Endometrium (tissue), 2 donors: ENCODE data around the gene WNK2.
"Not testable (repeated sequence)": the region's sequence is repeated elsewhere in the genome, so short reads cannot be mapped to it uniquely, and the experiment has no call there.

Source experiments
- FAIRE-seq: peaks from 2 replicates; lab custom pipeline; 2012; peaks lifted over from hg19 to GRCh38; lab: Jason Lieb, UNC
- donor health status: control.
- donor health status: control.

WNK2 gene

DNA sequence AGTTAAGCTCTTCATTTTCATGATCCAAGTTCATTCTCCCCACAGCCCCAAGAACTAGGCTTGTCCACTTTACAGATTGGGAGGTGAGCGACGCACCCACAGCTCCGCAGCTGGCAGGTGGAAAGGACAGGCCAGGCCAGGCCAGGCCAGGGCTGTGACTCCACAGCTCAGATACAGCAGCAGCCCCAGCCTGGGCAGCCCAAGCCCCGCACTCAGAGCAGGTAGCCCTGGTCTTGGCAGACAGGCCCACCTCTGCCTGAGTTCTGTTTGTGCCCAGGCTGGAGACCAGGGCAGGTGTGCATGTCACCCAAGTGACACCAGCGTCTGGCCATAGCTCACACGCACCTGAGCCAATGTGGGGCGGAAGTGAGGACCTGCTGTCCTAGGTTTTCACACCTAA, 124.7 kb downstream of the WNK2 start:
- no peak for FAIRE-seq

DNA sequence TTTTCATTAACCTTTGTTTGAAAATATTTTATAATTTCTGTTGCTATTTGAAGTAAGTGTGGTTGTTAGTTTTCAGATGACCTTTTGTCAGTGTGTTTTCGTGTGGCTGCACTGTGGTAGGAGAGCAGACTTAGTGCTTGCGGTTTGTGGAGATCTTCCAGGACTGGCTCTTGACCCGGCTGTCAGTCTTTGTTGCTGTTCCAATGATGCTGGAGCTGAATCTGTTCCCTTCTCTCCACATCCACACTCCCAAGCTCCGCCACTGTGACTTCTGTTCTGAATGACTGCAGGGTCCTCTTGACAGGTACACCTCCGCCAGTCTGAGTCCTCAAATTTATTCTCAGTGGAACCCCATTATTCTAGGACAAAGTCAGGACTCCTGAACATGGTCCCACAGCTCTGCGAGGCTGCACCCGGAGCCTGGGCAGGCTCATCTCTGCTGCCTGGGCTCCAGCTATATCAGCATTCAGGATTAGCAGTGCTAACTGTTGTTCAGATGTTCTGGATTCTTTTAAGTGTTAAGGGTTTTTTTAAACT, 126.0 kb downstream of the WNK2 start:
- FAIRE-seq, result no peak

DNA sequence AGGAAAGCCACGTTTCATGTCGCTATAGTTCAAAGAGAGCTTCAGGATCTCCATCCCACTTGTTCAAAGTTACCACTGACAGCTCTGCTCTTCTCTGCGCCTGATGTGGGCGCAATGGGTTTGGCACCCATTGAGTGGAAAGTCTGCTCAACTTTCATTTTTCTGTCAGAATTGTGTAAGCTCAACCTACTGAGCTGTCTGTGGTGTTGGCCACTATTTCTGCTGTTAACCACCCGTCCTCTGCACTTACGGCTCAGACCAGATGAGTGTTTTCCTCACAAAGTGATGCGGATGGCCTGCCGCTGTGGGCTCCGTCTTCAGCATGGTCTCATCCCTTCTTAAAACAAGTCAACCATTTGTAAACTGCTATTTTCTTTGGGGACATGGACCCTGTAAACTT, 131.2 kb downstream of the WNK2 start:
- no peak for FAIRE-seq

DNA sequence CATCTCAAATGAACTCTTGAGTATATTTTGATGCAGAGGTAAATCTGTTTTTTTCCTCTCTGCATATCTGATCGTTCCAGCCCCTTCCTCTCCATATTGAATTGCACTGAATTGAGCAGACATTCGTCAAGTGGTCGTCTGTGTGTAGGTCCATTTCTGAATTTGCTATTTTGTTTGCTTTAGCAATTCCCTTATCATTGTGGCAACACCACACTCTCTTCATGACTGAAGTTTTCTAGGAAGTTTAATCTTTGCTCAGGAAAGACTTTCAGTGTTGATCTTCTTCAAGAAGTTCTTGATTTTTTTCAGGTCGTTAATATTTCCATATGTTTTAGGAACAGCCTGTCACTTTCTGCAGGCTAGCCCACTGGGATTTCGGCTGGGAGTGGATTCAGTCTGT, 132.0 kb downstream of the WNK2 start:
- no peak for FAIRE-seq

DNA sequence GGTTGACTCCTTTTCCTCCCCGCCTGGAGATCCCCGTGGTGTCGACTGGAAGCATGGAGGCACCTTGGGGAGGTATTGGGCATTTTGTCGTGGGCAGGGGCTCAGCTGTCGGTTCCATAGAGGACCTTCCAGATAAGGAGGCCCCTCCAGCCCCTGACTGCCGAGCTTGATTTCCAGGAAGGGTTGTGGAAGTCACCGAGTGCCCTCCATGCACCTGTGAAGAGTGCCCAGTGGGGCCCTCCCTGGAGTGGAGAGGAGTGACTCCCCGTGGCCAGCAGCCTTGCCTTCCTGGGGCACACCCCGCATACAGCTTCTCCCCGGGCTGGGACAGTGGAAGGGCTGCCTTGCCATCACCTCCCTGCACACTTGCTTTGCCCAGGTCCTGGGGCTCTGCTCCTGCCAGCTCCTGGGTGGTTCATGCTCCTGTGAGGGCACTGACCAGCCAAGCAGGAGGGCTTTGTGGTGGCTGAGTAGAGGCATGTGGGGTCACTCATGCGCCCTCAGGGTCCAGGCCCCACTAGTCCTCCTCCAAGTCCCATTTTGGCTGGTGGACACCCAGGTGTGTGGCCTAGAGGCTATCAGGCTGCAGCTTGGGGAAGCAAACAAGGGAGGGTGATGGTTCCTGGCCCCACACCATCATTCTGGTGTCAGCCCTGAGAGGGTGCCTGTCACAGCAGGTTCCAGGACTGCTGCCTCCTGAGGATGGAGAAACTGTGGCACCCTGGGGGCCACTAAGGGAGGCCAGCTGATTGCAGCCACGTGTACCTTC, 133.0 kb downstream of the WNK2 start:
- FAIRE-seq, result no peak

GRCh38 chr9:93317495-93318094, 133.7 kb downstream of the WNK2 start:
- no peak for FAIRE-seq

- FAIRE-seq, result no peak
Observed at GRCh38 chr9:93318480-93318879, 134.5 kb downstream of the WNK2 start.

GRCh38 chr9:93319301-93319991, 135.5 kb downstream of the WNK2 start:
- no peak for FAIRE-seq

- no peak for FAIRE-seq
Observed at GRCh38 chr9:93319992-93320500, 136.1 kb downstream of the WNK2 start.

DNA sequence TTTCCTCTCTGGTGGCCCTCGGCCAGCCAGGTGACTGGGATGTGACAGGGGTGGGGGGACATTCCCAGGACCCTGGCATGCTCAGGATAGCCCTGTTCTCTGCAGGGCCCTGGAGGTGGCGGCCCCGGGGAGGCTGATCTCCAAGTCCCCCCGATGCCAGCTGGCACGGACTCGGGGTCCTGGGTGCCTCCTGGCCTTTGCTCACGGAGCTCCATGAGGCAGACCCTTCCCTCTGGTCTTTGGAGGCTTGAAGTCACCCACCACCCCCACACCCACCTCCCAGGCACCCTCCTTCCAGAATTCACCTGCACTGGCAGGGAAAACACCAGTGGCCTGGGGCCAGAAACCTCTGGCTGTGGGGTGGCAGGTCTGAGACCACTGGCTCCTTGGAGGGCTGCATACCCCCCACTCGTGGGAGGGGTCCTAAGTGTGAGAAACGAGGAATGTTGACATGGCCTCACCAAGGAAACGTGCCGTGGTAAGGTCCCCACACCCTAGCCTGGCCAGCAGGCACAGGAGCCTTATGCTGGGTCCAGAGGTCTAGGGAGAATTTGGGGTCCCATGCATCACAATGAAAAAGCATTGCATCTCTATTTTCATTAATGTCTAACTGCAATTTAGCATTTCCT, 136.8 kb downstream of the WNK2 start:
- FAIRE-seq, result no peak

GRCh38 chr9:93321220-93321610, 137.3 kb downstream of the WNK2 start:
- FAIRE-seq, result no peak

- FAIRE-seq, result not testable (repeated sequence)
Observed at GRCh38 chr9:93323446-93323954, 139.6 kb downstream of the WNK2 start.

GRCh38 chr9:93324191-93324834, 140.4 kb downstream of the WNK2 start:
- no peak for FAIRE-seq

- FAIRE-seq, result no peak
Observed at GRCh38 chr9:93325307-93326035, 141.5 kb downstream of the WNK2 start.

GRCh38 chr9:93326056-93326455, 142.1 kb downstream of the WNK2 start:
- no peak for FAIRE-seq

DNA sequence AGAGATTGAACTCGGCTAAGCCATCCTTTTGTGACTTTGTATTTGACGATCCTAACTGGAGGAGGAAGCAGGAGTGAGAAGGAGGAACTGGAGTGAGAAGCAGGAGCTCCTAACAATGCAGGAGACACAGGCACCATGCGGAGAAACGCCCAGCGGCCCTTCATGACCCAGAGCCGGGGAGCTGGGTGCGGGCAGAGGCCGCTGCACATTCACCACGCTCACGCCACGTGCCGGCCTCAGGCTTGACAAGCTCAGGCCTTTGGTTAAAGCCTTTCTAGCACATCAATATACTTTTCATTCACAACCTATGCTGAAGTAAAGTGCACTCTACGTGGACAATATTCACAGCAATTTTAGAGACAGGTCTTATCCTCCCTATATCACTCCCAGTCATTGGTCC, 142.7 kb downstream of the WNK2 start:
- FAIRE-seq, result no peak

GRCh38 chr9:93329629-93330280, 145.8 kb downstream of the WNK2 start:
- FAIRE-seq, result no peak

- no peak for FAIRE-seq
Observed at GRCh38 chr9:93332317-93332716, 148.4 kb downstream of the WNK2 start.

- no peak for FAIRE-seq
Observed at GRCh38 chr9:93336720-93337119, 152.8 kb downstream of the WNK2 start.

DNA sequence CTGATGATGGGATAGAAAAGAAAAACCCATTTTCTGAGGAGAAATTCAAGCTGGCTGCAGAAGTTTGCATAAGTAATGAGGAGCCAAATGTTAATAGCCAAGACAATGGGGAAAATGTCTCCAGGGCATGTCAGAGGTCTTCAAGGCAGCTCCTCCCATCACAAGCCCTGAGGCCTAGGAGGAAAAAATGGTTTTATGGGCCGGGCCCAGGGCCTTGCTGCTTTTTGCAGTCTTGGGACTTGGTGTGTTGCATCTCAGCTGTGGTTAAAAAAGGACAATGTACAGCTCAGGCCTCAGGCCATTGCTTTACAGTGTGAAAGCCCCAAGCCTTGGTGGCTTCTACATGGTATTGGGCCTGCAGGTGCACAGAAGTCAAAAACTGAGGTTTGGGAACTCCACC, 154.3 kb downstream of the WNK2 start:
- FAIRE-seq, result not testable (repeated sequence)
